GM20000 (cell line): ENCODE measurements around the gene BCAR3.
"Not testable (repeated sequence)": the region's sequence is repeated elsewhere in the genome, so short reads cannot be mapped to it uniquely, and the experiment has no call there.

Experiments used
- DNase-seq: peaks from one replicate; pipeline ENCODE4 v3.0.0; 2012; ENCODE audit warnings: low spot score
- CTCF ChIP-seq: IDR thresholded peaks from 2 replicates; pipeline ENCODE4 v1.5.1; 2012; ENCODE audit warnings: mild to moderate bottlenecking, control low read depth; ENCODE audit errors: extremely low read depth, missing control alignments

BCAR3 gene

GRCh38 chr1:93678946-93679480 is 2.6 kb downstream of the BCAR3 start:
- DNase-seq, result no peak
- no peak for TF ChIP-seq CTCF

GRCh38 chr1:93678491-93678890 is 3.1 kb downstream of the BCAR3 start:
- DNase-seq, result no peak
- TF ChIP-seq CTCF, result no peak

GRCh38 chr1:93677729-93678128 is 3.9 kb downstream of the BCAR3 start:
- no peak for TF ChIP-seq CTCF
- DNase-seq, result no peak

GRCh38 chr1:93676427-93676826 is 5.2 kb downstream of the BCAR3 start:
- no peak for DNase-seq
- TF ChIP-seq CTCF, result no peak

GRCh38 chr1:93675931-93676330 is 5.7 kb downstream of the BCAR3 start:
- no peak for DNase-seq
- no peak for TF ChIP-seq CTCF

GRCh38 chr1:93675271-93675670 is 6.4 kb downstream of the BCAR3 start:
- no peak for DNase-seq
- no peak for TF ChIP-seq CTCF

- DNase-seq, result not testable (repeated sequence)
Observed at GRCh38 chr1:93674071-93674470, 7.6 kb downstream of the BCAR3 start.

- TF ChIP-seq CTCF, result no peak
- DNase-seq, result no peak
Observed at GRCh38 chr1:93673163-93673829, 8.3 kb downstream of the BCAR3 start.
